GM23248 (cell line): ENCODE results near the gene MACC1. TPM values are rescaled to one million over a fixed set of nuclear protein-coding genes. Genes with fewer than 3 reads are reported as not detected.
A peak's percentile ranks its signal among the peaks of the same experiment; 100 is the strongest.

Source experiments
- DNase-seq: peaks from one replicate; pipeline ENCODE4 v3.0.0-alpha.2; 2015
- H2AFZ ChIP-seq: fragments of 200-600 bp; sonication (generic); 2 replicates; pipeline ENCODE4 v1.6.1; 2016; ENCODE audit warnings: antibody characterized with exemption
- H3F3A ChIP-seq: fragments of 200-600 bp; sonication (generic); 2 replicates; pipeline ENCODE4 v1.6.1; 2016; ENCODE audit warnings: mild to moderate bottlenecking, antibody characterized with exemption, mixed run types; ENCODE audit not compliant: insufficient read depth
- H3K27ac ChIP-seq: fragments of 200-600 bp; sonication (generic); 2 replicates; pipeline ENCODE4 v1.5.1; 2016; ENCODE audit warnings: mild to moderate bottlenecking
- H3K27me3 ChIP-seq: fragments of 200-600 bp; sonication (generic); replicated peaks from 2 replicates; pipeline ENCODE4 v1.6.1; 2016; ENCODE audit warnings: mild to moderate bottlenecking; ENCODE audit not compliant: insufficient read depth
- H3K36me3 ChIP-seq: fragments of 200-600 bp; sonication (generic); 2 replicates; pipeline ENCODE4 v1.6.1; 2016; ENCODE audit warnings: low read depth, mild to moderate bottlenecking
- H3K4me1 ChIP-seq: fragments of 200-600 bp; sonication (generic); 2 replicates; pipeline ENCODE4 v1.6.1; 2016; ENCODE audit warnings: mild to moderate bottlenecking; ENCODE audit not compliant: insufficient read depth
- H3K4me2 ChIP-seq: fragments of 200-600 bp; sonication (generic); one replicate; pipeline ENCODE4 v1.6.1; 2016; ENCODE audit warnings: mild to moderate bottlenecking; ENCODE audit not compliant: unreplicated experiment
- H3K4me3 ChIP-seq: fragments of 200-600 bp; sonication (generic); 2 replicates; pipeline ENCODE4 v1.5.1; 2016; ENCODE audit warnings: mild to moderate bottlenecking
- H3K79me2 ChIP-seq: fragments of 200-600 bp; sonication (generic); 2 replicates; pipeline ENCODE4 v1.6.1; 2016; ENCODE audit warnings: mild to moderate bottlenecking; ENCODE audit not compliant: insufficient read depth
- H3K9ac ChIP-seq: fragments of 200-600 bp; sonication (generic); 2 replicates; pipeline ENCODE4 v1.6.1; 2016; ENCODE audit warnings: mild to moderate bottlenecking
- H3K9me2 ChIP-seq: fragments of 200-600 bp; sonication (generic); 2 replicates; pipeline ENCODE4 v1.6.1; 2016; ENCODE audit warnings: mixed run types, mild to moderate bottlenecking, moderate library complexity; ENCODE audit not compliant: insufficient read depth
- H3K9me3 ChIP-seq: fragments of 200-600 bp; sonication (generic); one replicate; pipeline ENCODE4 v1.6.1; 2017; ENCODE audit warnings: low read depth
- H4K20me1 ChIP-seq: fragments of 200-600 bp; sonication (generic); 2 replicates; pipeline ENCODE4 v1.6.0; 2016; ENCODE audit not compliant: insufficient read depth
- EZH2 ChIP-seq: fragments of 200-600 bp; sonication (generic); IDR thresholded peaks from 2 replicates; pipeline ENCODE4 v1.6.1; 2018; ENCODE audit warnings: antibody characterized with exemption, mild to moderate bottlenecking; ENCODE audit not compliant: insufficient read depth, poor library complexity, severe bottlenecking
- EZH2phosphoT487 ChIP-seq: fragments of 200-600 bp; sonication (generic); IDR thresholded peaks from 2 replicates; pipeline ENCODE4 v1.6.1; 2018; ENCODE audit warnings: antibody characterized with exemption, moderate library complexity, mild to moderate bottlenecking, low read depth; ENCODE audit not compliant: insufficient read depth
- WGBS, 2 experiments: methylation state at CpG; one replicate each; pipeline ENCODE4 v1.1.6; 2015 to 2017; ENCODE audit warnings: low lambda C conversion rate in 2 of 2, low coverage in 1 of 2; ENCODE audit errors: missing lambda C conversion rate in 2 of 2; 5-methylcytosine and 5-hydroxymethylcytosine counted together
- in situ Hi-C: fragments of 300-500 bp; cut with MboI; formaldehyde crosslinking; loops from 2 replicates; pipeline ENCODE4 v1.15.0; 2020
- polyA plus RNA-seq: library from polyadenylated mRNA; unstranded; fragments of >200 nt; fragmentation: Nextera tagmentation; extraction: Ambion mirVana; gene quantifications from 2 replicates; pipeline ENCODE4 v1.2.1, GENCODE V29; 2016
- total RNA-seq: library from RNA; depleted of rRNA; stranded (reverse); fragments of >200 nt; shearing (Covaris generic); gene quantifications from 2 replicates; pipeline ENCODE4 v1.2.3, GENCODE V29; 2014

The MACC1 gene
- total and polyA plus RNA-seq, 2 experiments from 2014 or later: 0.05 to 0.11 TPM

GRCh38 chr7:20197125-20197748 lies 19.9 kb downstream of the MACC1 start:
- H3K9ac ChIP-seq: no peak overlapping the region
- no peaks in the 10 kb centered on the region for H3K27me3 ChIP-seq
- H3K27ac ChIP-seq: no peak overlapping the region
- in situ Hi-C loops: no loop called here
- H3K9me3 ChIP-seq: no peaks in the 10 kb centered on the region
- no peaks in the 10 kb centered on the region for H3K79me2 ChIP-seq
- TF ChIP-seq EZH2: no peak
- no peak for TF ChIP-seq EZH2phosphoT487
- no peaks in the 10 kb centered on the region for H3K36me3 ChIP-seq
- 89 to 91% methylated on average over 4 of the region's 4 CpGs for WGBS, 2 experiments
- no peaks in the 10 kb centered on the region for H3K9me2 ChIP-seq
- H3F3A ChIP-seq: peaks cover 14% of the 10 kb centered on the region
- peak overlapping the region; percentile 38; the same call in 1 of the 2 replicates for H2AFZ ChIP-seq
- no peak overlapping the region for H3K4me2 ChIP-seq
- DNase-seq: no peak
- no peak overlapping the region for H3K4me3 ChIP-seq
- peaks cover 22% of the 10 kb centered on the region for H3K4me1 ChIP-seq
- H4K20me1 ChIP-seq: no peaks in the 10 kb centered on the region

GRCh38 chr7:20194343-20194995 lies 22.7 kb downstream of the MACC1 start:
- TF ChIP-seq EZH2phosphoT487 (no peak), EZH2 (no peak)
- no peak for DNase-seq
- peaks cover 14% of the 10 kb centered on the region for H3K4me1 ChIP-seq
- no peaks in the 10 kb centered on the region for H3K9me3 ChIP-seq
- H3K27me3 ChIP-seq: no peaks in the 10 kb centered on the region
- no peak overlapping the region for H2AFZ ChIP-seq
- H3K9me2 ChIP-seq: no peaks in the 10 kb centered on the region
- H3K4me3 ChIP-seq: no peak overlapping the region
- in situ Hi-C loops: no loop called here
- H3F3A ChIP-seq: peaks cover 10% of the 10 kb centered on the region
- no peaks in the 10 kb centered on the region for H4K20me1 ChIP-seq
- 68 to 74% methylated on average over 4 of the region's 4 CpGs for WGBS, 2 experiments
- H3K79me2 ChIP-seq: no peaks in the 10 kb centered on the region
- no peaks in the 10 kb centered on the region for H3K36me3 ChIP-seq
- H3K9ac ChIP-seq: no peak overlapping the region
- H3K4me2 ChIP-seq: no peak overlapping the region
- no peak overlapping the region for H3K27ac ChIP-seq

- WGBS, 2 experiments: 92% methylated on average over 6 of the region's 6 CpGs
- no peak overlapping the region for H3K9ac ChIP-seq
- H3K27ac ChIP-seq: no peak overlapping the region
These were observed 23.3 kb downstream of the MACC1 start for GRCh38 chr7:20193873-20194272.

GRCh38 chr7:20193242-20193777 lies 23.9 kb downstream of the MACC1 start:
- Histone ChIP-seq H2AFZ (no peak overlapping the region), H3F3A (no peaks in the 10 kb centered on the region), H3K27ac (no peak overlapping the region), H3K9me3 (no peaks in the 10 kb centered on the region), H4K20me1 (no peaks in the 10 kb centered on the region), H3K4me2 (no peak overlapping the region), H3K9ac (no peak overlapping the region), H3K27me3 (no peaks in the 10 kb centered on the region), H3K9me2 (no peaks in the 10 kb centered on the region), H3K4me1 (peaks cover 3% of the 10 kb centered on the region; the same call in 1 of the 2 replicates), H3K79me2 (no peaks in the 10 kb centered on the region), H3K36me3 (no peaks in the 10 kb centered on the region), H3K4me3 (no peak overlapping the region)
- no peak for TF ChIP-seq EZH2phosphoT487
- TF ChIP-seq EZH2: no peak
- no peak for DNase-seq
- whole genome bisulfite sequencing, 2 experiments: 46 to 71% methylated on average over 1 of the region's 1 CpG
- in situ Hi-C loops: no loop called here

More at GRCh38 chr7:20193873-20194272, 23.3 kb downstream of the MACC1 start:
- in situ Hi-C loops: no loop called here
- no peaks in the 10 kb centered on the region for H3K36me3 ChIP-seq
- H3K9me2 ChIP-seq: no peaks in the 10 kb centered on the region
- TF ChIP-seq EZH2 (no peak), EZH2phosphoT487 (no peak)
- no peaks in the 10 kb centered on the region for H4K20me1 ChIP-seq
- H3F3A ChIP-seq: peaks cover 4% of the 10 kb centered on the region
- no peak for DNase-seq
- H3K79me2 ChIP-seq: no peaks in the 10 kb centered on the region
- H2AFZ ChIP-seq: no peak overlapping the region
- peaks cover 9% of the 10 kb centered on the region for H3K4me1 ChIP-seq
- H3K27me3 ChIP-seq: no peaks in the 10 kb centered on the region
- H3K4me2 ChIP-seq: no peak overlapping the region
- H3K9me3 ChIP-seq: no peaks in the 10 kb centered on the region
- H3K4me3 ChIP-seq: no peak overlapping the region
